Measurements from ENCODE around the gene KRTAP10-12. TPM values are rescaled to one million over a fixed set of nuclear protein-coding genes. Genes with fewer than 3 reads are reported as not detected.

Gene KRTAP10-12
- total and polyA plus RNA-seq, 2 of the 4 experiments (the other 2 are of a cell fraction) = not detected

GRCh38 chr21:44723177-44724131, 26.5 kb downstream of the KRTAP10-12 start:
- Histone ChIP-seq H3K36me3 (ENCODE audit: control insufficient read depth, insufficient read depth, low read length) (no peaks in the 10 kb centered on the region), H3K14ac (replicated peaks; ENCODE audit: low read depth, low read length) (no peak overlapping the region), H4K20me1 (ENCODE audit: insufficient read depth, low read length) (no peaks in the 10 kb centered on the region), H2AK5ac (ENCODE audit: low read depth, low read length) (no peak overlapping the region), H3K9me1 (ENCODE audit: insufficient read depth, low read length) (no peaks in the 10 kb centered on the region), H2BK120ac (ENCODE audit: low read depth, low read length) (no peak overlapping the region), H2BK5ac (ENCODE audit: low read depth, low read length, poor library complexity, severe bottlenecking) (no peak overlapping the region), H3K27me3 (ENCODE audit: control insufficient read depth, insufficient read depth, low read length) (peaks cover 41% of the 10 kb centered on the region), H3K4me2 (ENCODE audit: low read depth, low read length) (no peak overlapping the region; the same call in 1 of the 2 replicates), H3K23ac (ENCODE audit: low read depth, low read length) (no peak overlapping the region), H3K4ac (ENCODE audit: low read depth, low read length) (no peak overlapping the region), H2AFZ (replicated peaks; ENCODE audit: low read length, poor library complexity) (no peak overlapping the region), H3K4me1 (ENCODE audit: control insufficient read depth, insufficient read depth, low read length) (no peaks in the 10 kb centered on the region), H2BK20ac (ENCODE audit: low read depth, low read length) (no peak overlapping the region), H3K4me3 (ENCODE audit: insufficient read depth, low read depth, low read length) (no peak overlapping the region), H4K8ac (ENCODE audit: low read depth in 2 of 2, low read length in 2 of 2) (no peak overlapping the region), H4K5ac (ENCODE audit: low read depth, low read length) (no peak overlapping the region), H2BK15ac (ENCODE audit: low read depth, low read length) (no peak overlapping the region), H2AK9ac (replicated peaks; ENCODE audit: low read depth, low read length, poor library complexity) (no peak overlapping the region), H3K56ac (ENCODE audit: extremely low read depth, insufficient read depth, low read length) (no peak overlapping the region), H3K9me3 (ENCODE audit: control insufficient read depth, insufficient read depth, low read length) (no peaks in the 10 kb centered on the region), H4K91ac (ENCODE audit: insufficient read depth, low read depth, low read length) (no peak overlapping the region), H3K18ac (ENCODE audit: low read depth, low read length) (no peak overlapping the region), H3K9ac (ENCODE audit: low read depth, low read length) (no peak overlapping the region), H3K79me1 (ENCODE audit: low read depth in 1 of 2, low read length in 2 of 2) (no peaks in the 10 kb centered on the region), H3K27ac (ENCODE audit: insufficient read depth, low read length) (no peak overlapping the region)
- WGBS, 2 experiments (ENCODE audit: extremely low coverage in 2 of 2, insufficient read length in 1 of 2) = 16% methylated on average over 29 of the region's 61 CpGs; no CpG with 5 or more reads in 1 of the 2 experiments
- in situ Hi-C loops (cut with MboI; ENCODE audit: low sequenced_read_pairs) (no loop called here), intact Hi-C loops (cut with micrococcal nuclease) (no loop called here), dilution Hi-C loops (cut with HindIII; ENCODE audit: low sequenced_read_pairs, unreplicated experiment) (no loop called here)
- CTCF ChIA-PET = no interaction called here
- DNase-seq = no peak
- POLR2A ChIA-PET (ENCODE audit: unreplicated experiment) = no interaction called here
- no TSS peak for BruUV-seq (replicated peaks)
- no peak for TF ChIP-seq MAZ (IDR thresholded peaks at IDR 0.05; ENCODE audit: borderline replicate concordance, low read depth, low read length)
- TF ChIP-seq ELK1 (IDR thresholded peaks at IDR 0.05; ENCODE audit: borderline replicate concordance, low read depth, low read length) = no peak
- TF ChIP-seq MXI1 (IDR thresholded peaks at IDR 0.05; ENCODE audit: borderline replicate concordance, low read depth, low read length) = no peak
- no peak for TF ChIP-seq SMC3 (IDR thresholded peaks at IDR 0.05; ENCODE audit: low read depth, low read length)
- no peak for TF ChIP-seq MAFK (IDR thresholded peaks at IDR 0.05; ENCODE audit: low read depth, low read length)
- no peak for ATAC-seq (ENCODE audit: low read depth)
